Type B pancreatic cell (in vitro differentiated cells): ENCODE data around the gene EYS. TPM values are rescaled to one million over a fixed set of nuclear protein-coding genes. Genes with fewer than 3 reads are reported as not detected.
"Not testable (repeated sequence)": the region's sequence is repeated elsewhere in the genome, so short reads cannot be mapped to it uniquely, and the experiment has no call there.

Experiments
- DNase-seq: peaks from one replicate; pipeline ENCODE4 v3.0.0; 2021; ENCODE audit warnings: mixed read lengths; ENCODE audit not compliant: unreplicated experiment; ENCODE audit errors: extremely low spot score
- H3K27ac Mint-ChIP-seq: 2 replicates; pipeline ENCODE4 v1.8.0; 2021; ENCODE audit warnings: mild to moderate bottlenecking, mixed read lengths
- H3K27me3 Mint-ChIP-seq: 2 replicates; pipeline ENCODE4 v1.8.0; 2021; ENCODE audit warnings: mixed read lengths
- H3K36me3 Mint-ChIP-seq: 2 replicates; pipeline ENCODE4 v1.8.0; 2021; ENCODE audit warnings: mixed read lengths
- H3K4me1 Mint-ChIP-seq: one replicate; pipeline ENCODE4 v1.8.0; 2021; ENCODE audit warnings: mixed read lengths; ENCODE audit not compliant: unreplicated experiment
- H3K4me3 Mint-ChIP-seq: 2 replicates; pipeline ENCODE4 v1.8.0; 2021; ENCODE audit warnings: mild to moderate bottlenecking, mixed read lengths
- H3K9me3 Mint-ChIP-seq: 2 replicates; pipeline ENCODE4 v1.8.0; 2021; ENCODE audit warnings: mixed read lengths
- total RNA-seq: library from RNA; stranded (reverse); gene quantifications from 2 replicates; pipeline ENCODE4 v1.2.1, GENCODE V29; 2021; ENCODE audit warnings: low replicate concordance
- TF ChIP-seq, protein P1 (sequence below): fragments of 200-600 bp; sonication (generic); conservative IDR thresholded peaks from 2 replicates; pipeline ENCODE4 v1.5.0; 2021; ENCODE audit warnings: antibody characterized with exemption, mild to moderate bottlenecking

Gene EYS
- total RNA-seq, 1 donor from 2014 or later = 1.5 TPM

DNA sequence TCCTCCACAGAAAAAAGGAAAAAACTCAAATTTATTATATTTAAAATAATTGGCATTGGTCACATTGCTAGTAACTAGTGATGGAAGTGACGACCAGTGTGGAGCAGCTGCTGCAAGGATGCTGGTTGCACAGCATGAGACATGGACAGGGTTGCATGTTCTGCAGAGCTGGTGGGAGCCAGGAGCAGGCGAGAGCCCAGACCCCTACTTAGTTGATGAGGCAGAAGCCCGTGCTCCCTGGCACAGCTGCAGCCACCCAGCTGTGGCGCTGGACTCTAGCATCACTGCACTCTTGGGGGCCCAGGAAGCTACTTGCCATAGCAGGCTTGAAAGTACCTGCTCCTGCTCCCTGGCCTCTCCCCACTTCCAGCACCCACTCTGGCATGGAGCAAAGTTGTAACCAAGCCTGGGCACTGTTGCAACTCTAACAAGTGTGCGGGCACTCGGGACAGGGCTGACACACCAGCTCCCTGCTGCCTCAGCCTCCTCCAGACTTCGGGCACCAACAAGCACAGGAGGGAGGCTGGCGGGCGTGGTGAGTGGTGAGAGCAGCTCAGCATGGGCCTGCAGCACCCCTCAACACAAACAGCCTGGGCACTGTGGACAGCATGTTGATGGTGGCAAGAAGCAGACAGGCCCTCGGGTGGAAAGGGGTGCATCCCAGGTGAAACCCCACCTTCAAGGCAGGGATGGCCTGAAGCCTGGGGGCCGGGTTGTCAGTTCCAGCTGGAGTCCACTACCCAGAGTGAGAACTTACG is 69.6 kb downstream of the EYS start:
- no peak for DNase-seq
- no peaks in the 10 kb centered on the region for H3K4me1 Mint-ChIP-seq
- H3K36me3 Mint-ChIP-seq = no peaks in the 10 kb centered on the region
- H3K27me3 Mint-ChIP-seq = no peaks in the 10 kb centered on the region
- TF ChIP-seq, protein P1, sequence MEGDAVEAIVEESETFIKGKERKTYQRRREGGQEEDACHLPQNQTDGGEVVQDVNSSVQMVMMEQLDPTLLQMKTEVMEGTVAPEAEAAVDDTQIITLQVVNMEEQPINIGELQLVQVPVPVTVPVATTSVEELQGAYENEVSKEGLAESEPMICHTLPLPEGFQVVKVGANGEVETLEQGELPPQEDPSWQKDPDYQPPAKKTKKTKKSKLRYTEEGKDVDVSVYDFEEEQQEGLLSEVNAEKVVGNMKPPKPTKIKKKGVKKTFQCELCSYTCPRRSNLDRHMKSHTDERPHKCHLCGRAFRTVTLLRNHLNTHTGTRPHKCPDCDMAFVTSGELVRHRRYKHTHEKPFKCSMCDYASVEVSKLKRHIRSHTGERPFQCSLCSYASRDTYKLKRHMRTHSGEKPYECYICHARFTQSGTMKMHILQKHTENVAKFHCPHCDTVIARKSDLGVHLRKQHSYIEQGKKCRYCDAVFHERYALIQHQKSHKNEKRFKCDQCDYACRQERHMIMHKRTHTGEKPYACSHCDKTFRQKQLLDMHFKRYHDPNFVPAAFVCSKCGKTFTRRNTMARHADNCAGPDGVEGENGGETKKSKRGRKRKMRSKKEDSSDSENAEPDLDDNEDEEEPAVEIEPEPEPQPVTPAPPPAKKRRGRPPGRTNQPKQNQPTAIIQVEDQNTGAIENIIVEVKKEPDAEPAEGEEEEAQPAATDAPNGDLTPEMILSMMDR = no peak
- H3K27ac Mint-ChIP-seq = no peak overlapping the region
- H3K9me3 Mint-ChIP-seq = no peaks in the 10 kb centered on the region
- H3K4me3 Mint-ChIP-seq = no peak overlapping the region

DNA sequence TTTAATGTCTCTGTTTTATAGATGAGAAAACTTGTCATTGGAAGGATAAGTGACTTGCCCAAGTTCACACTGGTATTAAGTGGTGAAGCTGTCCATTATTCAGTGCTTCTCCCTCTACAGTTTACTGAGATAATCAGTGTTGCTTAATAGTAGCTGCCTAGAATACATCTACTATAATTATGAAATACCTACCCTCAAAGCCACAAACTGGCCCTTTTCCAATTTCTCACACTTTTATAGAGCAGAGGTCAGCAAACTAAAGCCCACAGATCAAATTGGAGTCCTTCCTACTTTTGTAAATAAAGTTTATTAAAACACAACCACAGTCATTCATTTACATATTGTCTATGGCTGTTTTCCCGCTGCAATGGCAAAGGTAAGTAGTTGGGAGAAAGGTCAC is 73.5 kb downstream of the EYS start:
- Mint-ChIP-seq H3K36me3 (no peaks in the 10 kb centered on the region), H3K27me3 (no peaks in the 10 kb centered on the region), H3K27ac (no peak overlapping the region), H3K4me1 (no peaks in the 10 kb centered on the region), H3K9me3 (no peaks in the 10 kb centered on the region), H3K4me3 (no peak overlapping the region)
- DNase-seq = no peak
- TF ChIP-seq, protein P1 = no peak

GRCh38 chr6:65631711-65632110 is 75.3 kb downstream of the EYS start:
- no peak overlapping the region for H3K27ac Mint-ChIP-seq
- H3K36me3 Mint-ChIP-seq = no peaks in the 10 kb centered on the region
- no peak for DNase-seq
- no peaks in the 10 kb centered on the region for H3K9me3 Mint-ChIP-seq
- no peak overlapping the region for H3K4me3 Mint-ChIP-seq
- H3K4me1 Mint-ChIP-seq = no peaks in the 10 kb centered on the region
- H3K27me3 Mint-ChIP-seq = no peaks in the 10 kb centered on the region
- TF ChIP-seq, protein P1 = no peak

GRCh38 chr6:65627434-65627999 is 79.5 kb downstream of the EYS start:
- not testable (repeated sequence) for H3K36me3 Mint-ChIP-seq, DNase-seq, H3K4me3 Mint-ChIP-seq, H3K27ac Mint-ChIP-seq, H3K4me1 Mint-ChIP-seq, H3K9me3 Mint-ChIP-seq, H3K27me3 Mint-ChIP-seq

GRCh38 chr6:65627015-65627414 is 80.0 kb downstream of the EYS start:
- Mint-ChIP-seq H3K27ac (no peak overlapping the region), H3K4me3 (no peak overlapping the region), H3K27me3 (no peaks in the 10 kb centered on the region), H3K36me3 (no peaks in the 10 kb centered on the region), H3K4me1 (no peaks in the 10 kb centered on the region), H3K9me3 (no peaks in the 10 kb centered on the region)
- TF ChIP-seq, protein P1 = no peak
- no peak for DNase-seq

- Mint-ChIP-seq H3K4me1 (no peaks in the 10 kb centered on the region), H3K4me3 (no peak overlapping the region), H3K27me3 (no peaks in the 10 kb centered on the region), H3K36me3 (no peaks in the 10 kb centered on the region), H3K9me3 (no peaks in the 10 kb centered on the region), H3K27ac (no peak overlapping the region)
- TF ChIP-seq, protein P1 = no peak
- DNase-seq = no peak
Observed at GRCh38 chr6:65623566-65623965, 83.5 kb downstream of the EYS start.
